IMR-90 (cell line): ENCODE data around the gene WIPF1. TPM values are rescaled to one million over a fixed set of nuclear protein-coding genes. Genes with fewer than 3 reads are reported as not detected.

Source experiments
- ATAC-seq: fragments of 200-7000 bp; cut with Tn5 transposase; 2 replicates; pipeline ENCODE4 v1.9.1; 2020; ENCODE audit warnings: low read depth, mild to moderate bottlenecking, moderate library complexity
- BruUV-seq: library from RNA; stranded (reverse); fragments of 400-500 nt; replicated peaks from 2 replicates; lab custom pipeline; 2021; lab: Mats Ljungman, UMichigan
- CTCF ChIA-PET: fragments of 300-600 bp; formaldehyde crosslinking; extraction: SDS; loops from one replicate; lab custom pipeline; 2021; ENCODE audit warnings: antibody characterized with exemption; lab: Yijun Ruan, JAX
- POLR2A ChIA-PET: fragments of 300-600 bp; sonication (Branson Sonifier 250); formaldehyde crosslinking; loops from one replicate; lab custom pipeline; 2022; ENCODE audit warnings: antibody characterized with exemption; ENCODE audit not compliant: unreplicated experiment; lab: Charles Lee
- DNase-seq: peaks from one replicate; pipeline ENCODE4 v3.0.0; 2013
- H2AFZ ChIP-seq: replicated peaks from 2 replicates; pipeline ENCODE3; 2013; ENCODE audit warnings: low read length, mild to moderate bottlenecking; ENCODE audit not compliant: poor library complexity
- H2AK5ac ChIP-seq: 2 replicates; pipeline ENCODE4 v1.6.1; 2013; ENCODE audit warnings: low read depth, low read length, inconsistent platforms
- H2AK9ac ChIP-seq: replicated peaks from 2 replicates; pipeline ENCODE3; 2013; ENCODE audit warnings: mild to moderate bottlenecking, low read depth, low read length, moderate library complexity; ENCODE audit not compliant: poor library complexity
- H2BK120ac ChIP-seq: 2 replicates; pipeline ENCODE4 v1.6.1; 2013; ENCODE audit warnings: low read depth, low read length, inconsistent platforms
- H2BK15ac ChIP-seq: 3 replicates; pipeline ENCODE4 v1.6.1; 2013; ENCODE audit warnings: low read depth, low read length, inconsistent platforms
- H2BK20ac ChIP-seq: 2 replicates; pipeline ENCODE4 v1.6.1; 2013; ENCODE audit warnings: low read depth, mild to moderate bottlenecking, inconsistent platforms, low read length, moderate library complexity
- H2BK5ac ChIP-seq: 2 replicates; pipeline ENCODE4 v1.6.1; 2013; ENCODE audit warnings: mild to moderate bottlenecking, low read depth, low read length, inconsistent platforms; ENCODE audit not compliant: poor library complexity, severe bottlenecking
- H3K14ac ChIP-seq: replicated peaks from 2 replicates; pipeline ENCODE4 v1.6.1; 2013; ENCODE audit warnings: low read depth, low read length, inconsistent platforms
- H3K18ac ChIP-seq: 2 replicates; pipeline ENCODE4 v1.6.1; 2013; ENCODE audit warnings: low read depth, low read length, control low read depth
- H3K23ac ChIP-seq: 2 replicates; pipeline ENCODE4 v1.6.1; 2013; ENCODE audit warnings: low read depth, low read length, inconsistent platforms
- H3K27ac ChIP-seq: 2 replicates; pipeline ENCODE4 v1.5.1; 2013; ENCODE audit warnings: mild to moderate bottlenecking, control low read depth, low read length; ENCODE audit not compliant: insufficient read depth
- H3K27me3 ChIP-seq: 2 replicates; pipeline ENCODE4 v1.6.1; 2013; ENCODE audit warnings: low read length; ENCODE audit not compliant: control insufficient read depth, insufficient read depth
- H3K36me3 ChIP-seq: 2 replicates; pipeline ENCODE4 v1.6.1; 2013; ENCODE audit warnings: low read length, mixed read lengths; ENCODE audit not compliant: control insufficient read depth, insufficient read depth
- H3K4ac ChIP-seq: 2 replicates; pipeline ENCODE4 v1.6.1; 2013; ENCODE audit warnings: low read depth, low read length, inconsistent platforms
- H3K4me1 ChIP-seq: 2 replicates; pipeline ENCODE4 v1.6.1; 2013; ENCODE audit warnings: low read length, mixed read lengths; ENCODE audit not compliant: control insufficient read depth, insufficient read depth
- H3K4me2 ChIP-seq: 2 replicates; pipeline ENCODE4 v1.6.1; 2013; ENCODE audit warnings: low read depth, mild to moderate bottlenecking, control low read depth, low read length, moderate library complexity
- H3K4me3 ChIP-seq: 2 replicates; pipeline ENCODE4 v1.5.1; 2013; ENCODE audit warnings: low read depth, mild to moderate bottlenecking, control low read depth, low read length, moderate library complexity; ENCODE audit not compliant: insufficient read depth
- H3K56ac ChIP-seq: 2 replicates; pipeline ENCODE4 v1.6.1; 2013; ENCODE audit warnings: low read length, inconsistent platforms; ENCODE audit not compliant: insufficient read depth; ENCODE audit errors: extremely low read depth
- H3K79me1 ChIP-seq, 2 experiments: 2 replicates each; pipeline ENCODE4 v1.6.1; 2013; ENCODE audit warnings: low read length in 2 of 2, inconsistent platforms in 1 of 2, low read depth in 1 of 2
- H3K9ac ChIP-seq: 2 replicates; pipeline ENCODE4 v1.6.1; 2013; ENCODE audit warnings: low read depth, low read length, control low read depth
- H3K9me1 ChIP-seq: 2 replicates; pipeline ENCODE4 v1.6.1; 2013; ENCODE audit warnings: low read length, inconsistent platforms; ENCODE audit not compliant: insufficient read depth
- H3K9me3 ChIP-seq: 2 replicates; pipeline ENCODE4 v1.6.1; 2013; ENCODE audit warnings: low read length; ENCODE audit not compliant: control insufficient read depth, insufficient read depth
- H4K20me1 ChIP-seq: 2 replicates; pipeline ENCODE4 v1.6.1; 2013; ENCODE audit warnings: low read length, inconsistent platforms; ENCODE audit not compliant: insufficient read depth
- H4K5ac ChIP-seq: 2 replicates; pipeline ENCODE4 v1.6.1; 2013; ENCODE audit warnings: mild to moderate bottlenecking, low read depth, low read length, control low read depth
- H4K8ac ChIP-seq, 2 experiments: 2 replicates each; pipeline ENCODE4 v1.6.1; 2013; ENCODE audit warnings: low read depth in 2 of 2, low read length in 2 of 2, control low read depth in 1 of 2, inconsistent platforms in 1 of 2
- H4K91ac ChIP-seq: 2 replicates; pipeline ENCODE4 v1.6.1; 2013; ENCODE audit warnings: low read depth, low read length, inconsistent platforms; ENCODE audit not compliant: insufficient read depth
- BHLHE40 ChIP-seq: fragments of 150-350 bp; IDR thresholded peaks from 2 replicates; pipeline ENCODE4 v1.6.1; 2016; ENCODE audit warnings: mild to moderate bottlenecking, low read depth, low read length
- CHD1 ChIP-seq: IDR thresholded peaks from 2 replicates; pipeline ENCODE4 v1.6.1; 2012; ENCODE audit warnings: low read depth, low read length, improper control_type of control experiment
- FOS ChIP-seq: fragments of 150-350 bp; IDR thresholded peaks from 2 replicates; pipeline ENCODE4 v1.6.1; 2016; ENCODE audit warnings: low read depth, low read length
- MAFK ChIP-seq: IDR thresholded peaks from 2 replicates; pipeline ENCODE4 v1.6.1; 2012; ENCODE audit warnings: low read depth, low read length, improper control_type of control experiment
- MXI1 ChIP-seq: IDR thresholded peaks from 2 replicates; pipeline ENCODE4 v1.6.1; 2012; ENCODE audit warnings: low read depth, mild to moderate bottlenecking, low read length, moderate library complexity, borderline replicate concordance
- NFE2L2 ChIP-seq: fragments of 150-350 bp; IDR thresholded peaks from 2 replicates; pipeline ENCODE4 v1.6.1; 2016; ENCODE audit warnings: low read depth, mild to moderate bottlenecking, low read length
- POLR2A ChIP-seq: IDR thresholded peaks from 2 replicates; pipeline ENCODE4 v1.6.1; 2012; ENCODE audit warnings: mild to moderate bottlenecking, low read depth, low read length
- RAD21 ChIP-seq: IDR thresholded peaks from 2 replicates; pipeline ENCODE4 v1.6.1; 2012; ENCODE audit warnings: low read length, improper control_type of control experiment
- RFX5 ChIP-seq: IDR thresholded peaks from 2 replicates; pipeline ENCODE4 v1.8.0; 2012; ENCODE audit warnings: low read depth, mild to moderate bottlenecking, low read length, moderate library complexity
- WGBS, 2 experiments: methylation state at CpG; one replicate each; pipeline versions ENCODE4 v1.1.5 to v1.1.7; 2013; ENCODE audit warnings: missing lambda C conversion rate in 2 of 2; ENCODE audit not compliant: insufficient read length in 1 of 2; ENCODE audit errors: extremely low coverage in 2 of 2; 5-methylcytosine and 5-hydroxymethylcytosine counted together
- dilution Hi-C: fragments of 300-500 bp; cut with HindIII; formaldehyde crosslinking; loops from one replicate; pipeline ENCODE4 v1.14.3; 2018; ENCODE audit warnings: low sequenced_read_pairs; ENCODE audit not compliant: unreplicated experiment
- in situ Hi-C: fragments of 300-500 bp; cut with MboI; formaldehyde crosslinking; loops from 3 replicates; pipeline ENCODE4 v1.14.3; 2019; ENCODE audit warnings: low sequenced_read_pairs, inconsistent platforms, mixed read lengths
- intact Hi-C: fragments of 100-400 bp; cut with micrococcal nuclease; formaldehyde crosslinking; loops from 2 replicates; pipeline ENCODE4 v1.10.0; 2022
- polyA plus RNA-seq, 3 experiments: library from polyadenylated mRNA; depleted of rRNA; stranded (reverse); fragments of >200 nt; gene quantifications; 2 replicates each; pipeline ENCODE4 v1.2.3, GENCODE V29; 2012; ENCODE audit warnings: low replicate concordance in 1 of 3
- total RNA-seq: library from RNA; depleted of rRNA; stranded (reverse); fragments of >200 nt; gene quantifications from 2 replicates; pipeline ENCODE4 v1.2.3, GENCODE V29; 2012

The WIPF1 gene
- total and polyA plus RNA-seq, 2 of the 4 experiments (the other 2 are of a cell fraction), result 2.7 to 13.5 TPM

GRCh38 chr2:174529916-174530315 is 67.7 kb downstream of the WIPF1 start:
- Histone ChIP-seq H3K4me2 (no peak overlapping the region), H4K91ac (no peak overlapping the region), H3K14ac (no peak overlapping the region), H4K8ac (no peak overlapping the region), H2BK5ac (no peak overlapping the region), H3K23ac (no peak overlapping the region), H3K9me1 (no peaks in the 10 kb centered on the region), H3K9ac (no peak overlapping the region), H3K27ac (no peak overlapping the region), H3K4me3 (no peak overlapping the region), H4K5ac (no peak overlapping the region), H2AK9ac (no peak overlapping the region), H2AFZ (no peak overlapping the region), H3K79me1 (no peaks in the 10 kb centered on the region), H3K9me3 (0 out of 2 replicates have a peak, but pooled peaks cover 2% of the 10 kb centered on the region), H3K36me3 (no peaks in the 10 kb centered on the region), H3K56ac (no peak overlapping the region), H2BK120ac (no peak overlapping the region), H2BK20ac (no peak overlapping the region), H3K4ac (no peak overlapping the region), H3K27me3 (peaks cover 4% of the 10 kb centered on the region), H2AK5ac (no peak overlapping the region), H2BK15ac (no peak overlapping the region), H3K4me1 (no peaks in the 10 kb centered on the region), H4K20me1 (no peaks in the 10 kb centered on the region), H3K18ac (no peak overlapping the region)
- CTCF ChIA-PET, result no interaction called here
- dilution Hi-C loops (no loop called here), intact Hi-C loops (loop anchor here (10.0 kb wide), 1 partner anchor 1125 kb away; no protein-coding TSS in a partner anchor), in situ Hi-C loops (no loop called here)
- POLR2A ChIA-PET, result no interaction called here
- BruUV-seq, result no TSS peak
- no peak for TF ChIP-seq RAD21
- TF ChIP-seq FOS, result no peak
- no peak for TF ChIP-seq MAFK
- TF ChIP-seq RFX5, result no peak
- no peak for TF ChIP-seq NFE2L2
- TF ChIP-seq POLR2A, result no peak
- no peak for TF ChIP-seq BHLHE40
- TF ChIP-seq CHD1, result no peak
- TF ChIP-seq MXI1, result no peak
- 69% methylated on average over 3 of the region's 4 CpGs; no CpG with 5 or more reads in 1 of the 2 experiments for WGBS, 2 experiments
- DNase-seq (no peak), ATAC-seq (no peak)
